ENCODE measurements around the gene FAM171A1.
"Not testable (repeated sequence)": the region's sequence is repeated elsewhere in the genome, so short reads cannot be mapped to it uniquely, and the experiment has no call there.

The FAM171A1 gene

GRCh38 chr10:15278786-15279185 lies 92.3 kb downstream of the FAM171A1 start:
- no peak overlapping the region for H3K4me3 ChIP-seq (replicated peaks; ENCODE audit: low read depth, low read length)
- DNase-seq (ENCODE audit: extremely low read depth, low read depth): no peak
- no peak for TF ChIP-seq CTCF (IDR thresholded peaks at IDR 0.05; ENCODE audit: low read depth, low read length, missing control alignments)

- H3K4me3 ChIP-seq (replicated peaks; ENCODE audit: low read depth, low read length); DNase-seq (ENCODE audit: extremely low read depth, low read depth): not testable (repeated sequence)
Observed at GRCh38 chr10:15276039-15276438, 95.0 kb downstream of the FAM171A1 start.

GRCh38 chr10:15269838-15270237 lies 101.3 kb downstream of the FAM171A1 start:
- H3K4me3 ChIP-seq (replicated peaks; ENCODE audit: low read depth, low read length); DNase-seq (ENCODE audit: extremely low read depth, low read depth): not testable (repeated sequence)

- TF ChIP-seq CTCF (IDR thresholded peaks at IDR 0.05; ENCODE audit: low read depth, low read length, missing control alignments): peak; percentile 11
- DNase-seq (ENCODE audit: extremely low read depth, low read depth): no peak
- H3K4me3 ChIP-seq (replicated peaks; ENCODE audit: low read depth, low read length): no peak overlapping the region
Observed at GRCh38 chr10:15267496-15267895, 103.6 kb downstream of the FAM171A1 start.

GRCh38 chr10:15266117-15266516 lies 105.0 kb downstream of the FAM171A1 start:
- no peak for DNase-seq (ENCODE audit: extremely low read depth, low read depth)
- H3K4me3 ChIP-seq (replicated peaks; ENCODE audit: low read depth, low read length): no peak overlapping the region
- TF ChIP-seq CTCF (IDR thresholded peaks at IDR 0.05; ENCODE audit: low read depth, low read length, missing control alignments): no peak

- TF ChIP-seq CTCF (IDR thresholded peaks at IDR 0.05; ENCODE audit: low read depth, low read length, missing control alignments): no peak
- no peak for DNase-seq (ENCODE audit: extremely low read depth, low read depth)
Observed at GRCh38 chr10:15265558-15265957, 105.5 kb downstream of the FAM171A1 start.

GRCh38 chr10:15265056-15265455 lies 106.0 kb downstream of the FAM171A1 start:
- H3K4me3 ChIP-seq (replicated peaks; ENCODE audit: low read depth, low read length): no peak overlapping the region
- TF ChIP-seq CTCF (IDR thresholded peaks at IDR 0.05; ENCODE audit: low read depth, low read length, missing control alignments): no peak
- no peak for DNase-seq (ENCODE audit: extremely low read depth, low read depth)

More at GRCh38 chr10:15265558-15265957, 105.5 kb downstream of the FAM171A1 start:
- no peak overlapping the region for H3K4me3 ChIP-seq (replicated peaks; ENCODE audit: low read depth, low read length)

- TF ChIP-seq CTCF (IDR thresholded peaks at IDR 0.05; ENCODE audit: low read depth, low read length, missing control alignments): no peak
- no peak overlapping the region for H3K4me3 ChIP-seq (replicated peaks; ENCODE audit: low read depth, low read length)
- no peak for DNase-seq (ENCODE audit: extremely low read depth, low read depth)
Observed at GRCh38 chr10:15263657-15264323, 107.3 kb downstream of the FAM171A1 start.
